Keratinocyte (primary cell): Measurements from ENCODE around the gene F11.
"Not testable (repeated sequence)": the region's sequence is repeated elsewhere in the genome, so short reads cannot be mapped to it uniquely, and the experiment has no call there.

Source experiments
- EZH2 ChIP-seq: IDR thresholded peaks from one replicate; pipeline ENCODE4 v1.6.1; 2012; ENCODE audit warnings: inconsistent platforms, mild to moderate bottlenecking, low read length, moderate library complexity
- TF ChIP-seq, protein P1 (sequence below), 3 experiments: IDR thresholded peaks in 1 of 3; conservative IDR thresholded peaks in 1 of 3; optimal IDR thresholded peaks in 1 of 3; 2 replicates in 2 of 3; 3 replicates in 1 of 3; pipeline versions ENCODE3 to v1.5.1; 2011; ENCODE audit warnings: low read length in 3 of 3, mild to moderate bottlenecking in 3 of 3, moderate library complexity in 2 of 3, control low read depth in 1 of 3, inconsistent platforms in 1 of 3; ENCODE audit not compliant: insufficient read depth in 2 of 3; ENCODE audit errors: extremely low read depth in 1 of 3

DNA sequence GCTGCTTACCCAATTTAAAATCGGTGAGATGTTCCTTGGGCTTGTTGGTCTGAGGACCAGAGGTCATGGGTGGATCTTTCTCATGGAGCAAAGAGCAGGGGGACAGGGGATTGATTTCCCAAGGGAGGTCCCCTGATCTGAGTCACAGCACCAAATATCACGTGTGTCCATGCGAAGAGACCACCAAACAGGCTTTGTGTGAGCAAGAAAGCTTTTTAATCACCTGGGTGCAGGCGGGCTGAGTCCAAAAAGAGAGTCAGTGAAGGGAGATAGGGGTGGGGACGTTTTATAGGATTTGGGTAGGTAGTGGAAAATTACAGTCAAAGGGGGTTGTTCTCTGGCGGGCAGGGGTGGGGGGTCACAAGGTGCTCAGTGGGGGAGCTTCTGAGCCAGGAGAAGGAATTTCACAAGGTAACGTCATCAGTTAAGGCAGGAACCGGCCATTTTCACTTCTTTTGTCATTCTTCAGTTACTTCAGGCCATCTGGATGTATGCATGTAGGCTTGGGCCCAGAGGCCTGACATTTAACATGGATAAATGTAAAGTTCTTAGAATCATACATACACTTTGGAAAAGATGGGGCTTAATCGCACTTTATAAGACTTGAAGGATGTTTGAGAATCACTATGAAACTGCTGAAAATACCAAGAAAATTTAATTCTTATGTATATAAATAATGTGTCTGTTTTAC lies 18.8 kb upstream of the F11 start:
- TF ChIP-seq, protein P1, sequence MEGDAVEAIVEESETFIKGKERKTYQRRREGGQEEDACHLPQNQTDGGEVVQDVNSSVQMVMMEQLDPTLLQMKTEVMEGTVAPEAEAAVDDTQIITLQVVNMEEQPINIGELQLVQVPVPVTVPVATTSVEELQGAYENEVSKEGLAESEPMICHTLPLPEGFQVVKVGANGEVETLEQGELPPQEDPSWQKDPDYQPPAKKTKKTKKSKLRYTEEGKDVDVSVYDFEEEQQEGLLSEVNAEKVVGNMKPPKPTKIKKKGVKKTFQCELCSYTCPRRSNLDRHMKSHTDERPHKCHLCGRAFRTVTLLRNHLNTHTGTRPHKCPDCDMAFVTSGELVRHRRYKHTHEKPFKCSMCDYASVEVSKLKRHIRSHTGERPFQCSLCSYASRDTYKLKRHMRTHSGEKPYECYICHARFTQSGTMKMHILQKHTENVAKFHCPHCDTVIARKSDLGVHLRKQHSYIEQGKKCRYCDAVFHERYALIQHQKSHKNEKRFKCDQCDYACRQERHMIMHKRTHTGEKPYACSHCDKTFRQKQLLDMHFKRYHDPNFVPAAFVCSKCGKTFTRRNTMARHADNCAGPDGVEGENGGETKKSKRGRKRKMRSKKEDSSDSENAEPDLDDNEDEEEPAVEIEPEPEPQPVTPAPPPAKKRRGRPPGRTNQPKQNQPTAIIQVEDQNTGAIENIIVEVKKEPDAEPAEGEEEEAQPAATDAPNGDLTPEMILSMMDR (optimal IDR thresholded peaks at IDR 0.05 in 1 of 3, IDR thresholded peaks at IDR 0.05 in 1 of 3, conservative IDR thresholded peaks at IDR 0.05 in 1 of 3; ENCODE audit: extremely low read depth in 1 of 3, insufficient read depth in 2 of 3, low read length in 3 of 3), result not testable (repeated sequence)
- not testable (repeated sequence) for TF ChIP-seq EZH2
